HCT116 (cell line): ENCODE results near the gene ARSK. TPM values are rescaled to one million over a fixed set of nuclear protein-coding genes. Genes with fewer than 3 reads are reported as not detected.

Source experiments
- ATAC-seq: fragments of 200-7000 bp; cut with Tn5 transposase; 2 replicates; pipeline ENCODE4 v1.9.1; 2020; ENCODE audit warnings: mild to moderate bottlenecking, moderate library complexity
- BruUV-seq: library from RNA; stranded (reverse); fragments of 400-500 nt; replicated peaks from 2 replicates; lab custom pipeline; 2021; lab: Mats Ljungman, UMichigan
- CTCF ChIA-PET: fragments of 300-600 bp; sonication (Branson Sonifier 250); formaldehyde crosslinking; loops from one replicate; lab custom pipeline; 2021; ENCODE audit warnings: antibody characterized with exemption; lab: Charles Lee
- POLR2A ChIA-PET: fragments of 300-600, 350-600 bp; sonication (Branson Sonifier 250); formaldehyde crosslinking; loops from one replicate; lab custom pipeline; 2021; ENCODE audit warnings: antibody characterized with exemption; lab: Charles Lee
- RAD21 ChIA-PET, 2 experiments: fragments of 300-600 bp; sonication (Branson Sonifier 250); formaldehyde crosslinking; loops; one replicate each; lab custom pipeline; 2023; ENCODE audit warnings: low total read pairs in 2 of 2; ENCODE audit not compliant: uncharacterized antibody in 2 of 2, unreplicated experiment in 2 of 2, low non-redundant PET in 1 of 2; lab: Charles Lee
- DNase-seq: peaks from one replicate; pipeline ENCODE4 v3.0.0-alpha.2; 2010; ENCODE audit warnings: low read depth, low spot score
- H2AFZ ChIP-seq: fragments of 200-600 bp; shearing (Covaris generic), sonication (generic); 2 replicates; pipeline ENCODE4 v1.6.1; 2017; ENCODE audit warnings: low read depth, mixed run types, mixed read lengths, antibody characterized with exemption, low read length; ENCODE audit not compliant: poor library complexity, severe bottlenecking
- H3K27ac ChIP-seq: 2 replicates; pipeline ENCODE4 v1.5.1; 2012; ENCODE audit warnings: low read depth, low read length
- H3K27me3 ChIP-seq: fragments of 200-600 bp; sonication (generic); 2 replicates; pipeline ENCODE4 v1.6.1; 2016; ENCODE audit warnings: mixed run types, low read length, mixed read lengths; ENCODE audit not compliant: insufficient read depth
- H3K36me3 ChIP-seq, 2 experiments: fragments of 200-500 bp in 1 of 2; fragments of 200-600 bp in 1 of 2; sonication (Bioruptor generic) in 1 of 2; sonication (generic) in 1 of 2; 2 replicates each; pipeline versions ENCODE4 v1.5.1 to v1.6.1; 2014 to 2016; ENCODE audit warnings: low read length in 2 of 2, inconsistent platforms in 1 of 2, mixed read lengths in 1 of 2, mixed run types in 1 of 2; ENCODE audit not compliant: insufficient read depth in 2 of 2, control insufficient read depth in 1 of 2
- H3K4me1 ChIP-seq, 2 experiments: fragments of 200-600 bp in 1 of 2; sonication (generic) in 1 of 2; 2 replicates each; pipeline versions ENCODE4 v1.5.1 to v1.6.1; 2012 to 2017; ENCODE audit warnings: low read length in 2 of 2, inconsistent platforms in 1 of 2, mild to moderate bottlenecking in 1 of 2, mixed read lengths in 1 of 2, mixed run types in 1 of 2, moderate library complexity in 1 of 2; ENCODE audit not compliant: insufficient read depth in 2 of 2, control insufficient read depth in 1 of 2
- H3K4me2 ChIP-seq: fragments of 200-600 bp; sonication (generic); 2 replicates; pipeline ENCODE4 v1.6.1; 2017; ENCODE audit warnings: mixed run types, low read length, mixed read lengths
- H3K4me3 ChIP-seq, 2 experiments: fragments of 200-600 bp in 1 of 2; sonication (generic) in 1 of 2; replicated peaks in 1 of 2; 2 replicates each; pipeline ENCODE4 v1.5.1; 2011 to 2016; ENCODE audit warnings: low read length in 2 of 2, control low read depth in 1 of 2, low read depth in 1 of 2, mild to moderate bottlenecking in 1 of 2, mixed read lengths in 1 of 2, mixed run types in 1 of 2
- H3K79me2 ChIP-seq: fragments of 200-600 bp; sonication (generic); 2 replicates; pipeline ENCODE4 v1.6.1; 2017; ENCODE audit warnings: mild to moderate bottlenecking, mixed run types, low read length, moderate library complexity, mixed read lengths; ENCODE audit not compliant: insufficient read depth
- H3K9ac ChIP-seq: fragments of 200-600 bp; sonication (generic); 2 replicates; pipeline ENCODE4 v1.6.1; 2016; ENCODE audit warnings: low read length, mixed read lengths
- H3K9me2 ChIP-seq: fragments of 200-600 bp; sonication (generic), shearing (Covaris generic); 2 replicates; pipeline ENCODE4 v1.6.1; 2017; ENCODE audit warnings: mixed run types, mild to moderate bottlenecking, moderate library complexity; ENCODE audit not compliant: insufficient read depth
- H3K9me3 ChIP-seq, 2 experiments: fragments of 200-500 bp in 1 of 2; fragments of 200-600 bp in 1 of 2; sonication (Bioruptor generic) in 1 of 2; sonication (generic) in 1 of 2; 2 replicates each; pipeline ENCODE4 v1.6.1; 2014 to 2017; ENCODE audit warnings: low read length in 2 of 2, mixed read lengths in 2 of 2, inconsistent platforms in 1 of 2, low read depth in 1 of 2, mild to moderate bottlenecking in 1 of 2, mixed run types in 1 of 2, moderate library complexity in 1 of 2; ENCODE audit not compliant: control insufficient read depth in 1 of 2, insufficient read depth in 1 of 2
- H4K20me1 ChIP-seq: fragments of 200-600 bp; sonication (generic), shearing (Covaris generic); 2 replicates; pipeline ENCODE4 v1.6.1; 2017; ENCODE audit warnings: mixed run types, mild to moderate bottlenecking, moderate library complexity; ENCODE audit not compliant: insufficient read depth
- CEBPB ChIP-seq: IDR thresholded peaks from 2 replicates; pipeline ENCODE4 v1.6.1; 2012; ENCODE audit warnings: low read depth
- EGR1 ChIP-seq: IDR thresholded peaks from 2 replicates; pipeline ENCODE4 v1.6.1; 2012; ENCODE audit warnings: low read depth
- ELF1 ChIP-seq: IDR thresholded peaks from 2 replicates; pipeline ENCODE4 v1.6.1; 2012; ENCODE audit warnings: low read depth, borderline replicate concordance
- FOSL1 ChIP-seq: IDR thresholded peaks from 2 replicates; pipeline ENCODE4 v1.6.1; 2012; ENCODE audit warnings: low read depth
- JUND ChIP-seq: IDR thresholded peaks from 2 replicates; pipeline ENCODE4 v1.6.1; 2012
- SRF ChIP-seq: IDR thresholded peaks from 2 replicates; pipeline ENCODE4 v1.6.1; 2012; ENCODE audit warnings: low read depth
- YY1 ChIP-seq: IDR thresholded peaks from 2 replicates; pipeline ENCODE4 v1.6.1; 2011; ENCODE audit warnings: low read length, low read depth, moderate library complexity, mild to moderate bottlenecking; ENCODE audit not compliant: insufficient replicate concordance; ENCODE audit errors: extremely low read depth
- ZFX ChIP-seq: fragments of 450-650 bp; IDR thresholded peaks from 2 replicates; pipeline ENCODE4 v1.6.1; 2017
- intact Hi-C: fragments of 100-400 bp; cut with micrococcal nuclease; formaldehyde crosslinking; loops from 2 replicates; pipeline ENCODE4 v1.10.0; 2022
- total RNA-seq: library from RNA; stranded (reverse); gene quantifications from one replicate; pipeline ENCODE4 v1.2.1, GENCODE V29; 2021; ENCODE audit not compliant: unreplicated experiment
- TF ChIP-seq, protein P1 (sequence below): IDR thresholded peaks from 2 replicates; pipeline ENCODE4 v1.6.1; 2012; ENCODE audit warnings: low read depth
- TF ChIP-seq, protein P2 (sequence below): IDR thresholded peaks from 2 replicates; pipeline ENCODE4 v1.6.1; 2012
- TF ChIP-seq, protein P3 (sequence below), 3 experiments: fragments of 200-600 bp in 1 of 3; sonication (generic) in 1 of 3; IDR thresholded peaks in 2 of 3; conservative IDR thresholded peaks in 1 of 3; 2 replicates each; pipeline ENCODE4 v1.5.1; 2012 to 2017; ENCODE audit warnings: low read depth in 2 of 3, low read length in 2 of 3, antibody characterized with exemption in 1 of 3, borderline replicate concordance in 1 of 3, control low read depth in 1 of 3, mild to moderate bottlenecking in 1 of 3, mixed read lengths in 1 of 3, mixed run types in 1 of 3, moderate library complexity in 1 of 3; ENCODE audit not compliant: insufficient read depth in 1 of 3

ARSK gene
- total RNA-seq, 1 experiment from 2014 or later: 4.6 TPM

DNA sequence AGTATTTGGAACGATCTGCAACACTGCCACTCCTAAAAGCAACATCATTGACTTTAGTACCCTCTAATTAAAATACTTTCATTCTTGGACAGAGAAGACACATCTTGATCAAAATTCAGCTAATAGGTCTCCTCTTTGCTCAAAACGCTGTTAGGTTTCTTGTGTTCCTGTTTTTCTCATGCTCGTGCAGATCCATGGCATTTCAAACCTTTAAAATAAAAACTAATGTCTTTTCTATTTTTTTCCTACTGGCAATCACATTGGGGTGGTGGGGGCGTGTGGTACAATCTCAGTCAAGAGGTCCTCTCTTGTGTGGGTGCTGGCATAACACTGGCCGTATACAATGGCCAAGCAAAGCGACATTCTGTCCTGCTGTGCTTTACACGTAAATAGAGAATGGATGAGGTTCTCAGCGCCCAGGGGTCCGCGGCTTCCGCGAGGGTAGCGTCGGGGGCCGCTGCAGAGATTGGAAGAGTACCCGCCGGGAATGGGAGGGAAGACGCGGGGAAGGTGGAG, 64.7 kb downstream of the ARSK start:
- H3K9me2 ChIP-seq: no peaks in the 10 kb centered on the region; the same call in 1 of the 2 replicates
- RAD21 ChIA-PET: no interaction called here
- H3K27ac ChIP-seq: no peak overlapping the region
- H3K4me2 ChIP-seq: no peak overlapping the region
- H3K79me2 ChIP-seq: no peaks in the 10 kb centered on the region
- DNase-seq: no peak
- CTCF ChIA-PET: no interaction called here
- H3K9me3 ChIP-seq: no peaks in the 10 kb centered on the region
- H3K27me3 ChIP-seq: no peaks in the 10 kb centered on the region
- no peaks in the 10 kb centered on the region for H3K36me3 ChIP-seq
- BruUV-seq: no TSS peak
- no peaks in the 10 kb centered on the region for H4K20me1 ChIP-seq
- TF ChIP-seq CEBPB: no peak
- TF ChIP-seq JUND: no peak
- no peak for TF ChIP-seq SRF
- TF ChIP-seq ELF1: no peak
- TF ChIP-seq, protein P1, sequence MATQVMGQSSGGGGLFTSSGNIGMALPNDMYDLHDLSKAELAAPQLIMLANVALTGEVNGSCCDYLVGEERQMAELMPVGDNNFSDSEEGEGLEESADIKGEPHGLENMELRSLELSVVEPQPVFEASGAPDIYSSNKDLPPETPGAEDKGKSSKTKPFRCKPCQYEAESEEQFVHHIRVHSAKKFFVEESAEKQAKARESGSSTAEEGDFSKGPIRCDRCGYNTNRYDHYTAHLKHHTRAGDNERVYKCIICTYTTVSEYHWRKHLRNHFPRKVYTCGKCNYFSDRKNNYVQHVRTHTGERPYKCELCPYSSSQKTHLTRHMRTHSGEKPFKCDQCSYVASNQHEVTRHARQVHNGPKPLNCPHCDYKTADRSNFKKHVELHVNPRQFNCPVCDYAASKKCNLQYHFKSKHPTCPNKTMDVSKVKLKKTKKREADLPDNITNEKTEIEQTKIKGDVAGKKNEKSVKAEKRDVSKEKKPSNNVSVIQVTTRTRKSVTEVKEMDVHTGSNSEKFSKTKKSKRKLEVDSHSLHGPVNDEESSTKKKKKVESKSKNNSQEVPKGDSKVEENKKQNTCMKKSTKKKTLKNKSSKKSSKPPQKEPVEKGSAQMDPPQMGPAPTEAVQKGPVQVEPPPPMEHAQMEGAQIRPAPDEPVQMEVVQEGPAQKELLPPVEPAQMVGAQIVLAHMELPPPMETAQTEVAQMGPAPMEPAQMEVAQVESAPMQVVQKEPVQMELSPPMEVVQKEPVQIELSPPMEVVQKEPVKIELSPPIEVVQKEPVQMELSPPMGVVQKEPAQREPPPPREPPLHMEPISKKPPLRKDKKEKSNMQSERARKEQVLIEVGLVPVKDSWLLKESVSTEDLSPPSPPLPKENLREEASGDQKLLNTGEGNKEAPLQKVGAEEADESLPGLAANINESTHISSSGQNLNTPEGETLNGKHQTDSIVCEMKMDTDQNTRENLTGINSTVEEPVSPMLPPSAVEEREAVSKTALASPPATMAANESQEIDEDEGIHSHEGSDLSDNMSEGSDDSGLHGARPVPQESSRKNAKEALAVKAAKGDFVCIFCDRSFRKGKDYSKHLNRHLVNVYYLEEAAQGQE: no peak
- TF ChIP-seq YY1: no peak
- no peak for TF ChIP-seq FOSL1
- no peak for TF ChIP-seq EGR1
- TF ChIP-seq ZFX: no peak
- TF ChIP-seq, protein P2, sequence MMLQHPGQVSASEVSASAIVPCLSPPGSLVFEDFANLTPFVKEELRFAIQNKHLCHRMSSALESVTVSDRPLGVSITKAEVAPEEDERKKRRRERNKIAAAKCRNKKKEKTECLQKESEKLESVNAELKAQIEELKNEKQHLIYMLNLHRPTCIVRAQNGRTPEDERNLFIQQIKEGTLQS: no peak
- TF ChIP-seq, protein P3, sequence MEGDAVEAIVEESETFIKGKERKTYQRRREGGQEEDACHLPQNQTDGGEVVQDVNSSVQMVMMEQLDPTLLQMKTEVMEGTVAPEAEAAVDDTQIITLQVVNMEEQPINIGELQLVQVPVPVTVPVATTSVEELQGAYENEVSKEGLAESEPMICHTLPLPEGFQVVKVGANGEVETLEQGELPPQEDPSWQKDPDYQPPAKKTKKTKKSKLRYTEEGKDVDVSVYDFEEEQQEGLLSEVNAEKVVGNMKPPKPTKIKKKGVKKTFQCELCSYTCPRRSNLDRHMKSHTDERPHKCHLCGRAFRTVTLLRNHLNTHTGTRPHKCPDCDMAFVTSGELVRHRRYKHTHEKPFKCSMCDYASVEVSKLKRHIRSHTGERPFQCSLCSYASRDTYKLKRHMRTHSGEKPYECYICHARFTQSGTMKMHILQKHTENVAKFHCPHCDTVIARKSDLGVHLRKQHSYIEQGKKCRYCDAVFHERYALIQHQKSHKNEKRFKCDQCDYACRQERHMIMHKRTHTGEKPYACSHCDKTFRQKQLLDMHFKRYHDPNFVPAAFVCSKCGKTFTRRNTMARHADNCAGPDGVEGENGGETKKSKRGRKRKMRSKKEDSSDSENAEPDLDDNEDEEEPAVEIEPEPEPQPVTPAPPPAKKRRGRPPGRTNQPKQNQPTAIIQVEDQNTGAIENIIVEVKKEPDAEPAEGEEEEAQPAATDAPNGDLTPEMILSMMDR (IDR thresholded peaks at IDR 0.05 in 2 of 3, conservative IDR thresholded peaks at IDR 0.05 in 1 of 3; ENCODE audit: borderline replicate concordance in 1 of 3, insufficient read depth in 1 of 3, low read depth in 2 of 3, low read length in 2 of 3): no peak
- no peak overlapping the region for H3K4me3 ChIP-seq
- no peak overlapping the region for H2AFZ ChIP-seq
- no peak overlapping the region for H3K9ac ChIP-seq
- POLR2A ChIA-PET: no interaction called here
- H3K4me1 ChIP-seq: no peaks in the 10 kb centered on the region
- no peak for ATAC-seq
- intact Hi-C loops: no loop called here
